ENCODE measurements around the gene GRIP1.

GRCh38 chr12:66405395-66405794 is 273.5 kb downstream of the GRIP1 start:
- TF ChIP-seq, protein P1, sequence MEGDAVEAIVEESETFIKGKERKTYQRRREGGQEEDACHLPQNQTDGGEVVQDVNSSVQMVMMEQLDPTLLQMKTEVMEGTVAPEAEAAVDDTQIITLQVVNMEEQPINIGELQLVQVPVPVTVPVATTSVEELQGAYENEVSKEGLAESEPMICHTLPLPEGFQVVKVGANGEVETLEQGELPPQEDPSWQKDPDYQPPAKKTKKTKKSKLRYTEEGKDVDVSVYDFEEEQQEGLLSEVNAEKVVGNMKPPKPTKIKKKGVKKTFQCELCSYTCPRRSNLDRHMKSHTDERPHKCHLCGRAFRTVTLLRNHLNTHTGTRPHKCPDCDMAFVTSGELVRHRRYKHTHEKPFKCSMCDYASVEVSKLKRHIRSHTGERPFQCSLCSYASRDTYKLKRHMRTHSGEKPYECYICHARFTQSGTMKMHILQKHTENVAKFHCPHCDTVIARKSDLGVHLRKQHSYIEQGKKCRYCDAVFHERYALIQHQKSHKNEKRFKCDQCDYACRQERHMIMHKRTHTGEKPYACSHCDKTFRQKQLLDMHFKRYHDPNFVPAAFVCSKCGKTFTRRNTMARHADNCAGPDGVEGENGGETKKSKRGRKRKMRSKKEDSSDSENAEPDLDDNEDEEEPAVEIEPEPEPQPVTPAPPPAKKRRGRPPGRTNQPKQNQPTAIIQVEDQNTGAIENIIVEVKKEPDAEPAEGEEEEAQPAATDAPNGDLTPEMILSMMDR (IDR thresholded peaks at IDR 0.05; ENCODE audit: low read depth, low read length): no peak
- TF ChIP-seq POLR2A (IDR thresholded peaks at IDR 0.05; ENCODE audit: extremely low read depth, insufficient read length) (no peak), MYC (IDR thresholded peaks at IDR 0.05; ENCODE audit: low read depth, low read length) (no peak)
- TF ChIP-seq, protein P2, sequence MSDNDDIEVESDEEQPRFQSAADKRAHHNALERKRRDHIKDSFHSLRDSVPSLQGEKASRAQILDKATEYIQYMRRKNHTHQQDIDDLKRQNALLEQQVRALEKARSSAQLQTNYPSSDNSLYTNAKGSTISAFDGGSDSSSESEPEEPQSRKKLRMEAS (IDR thresholded peaks at IDR 0.05; ENCODE audit: low read depth, low read length): no peak

Data from NB4 (cell line).